Chondrocyte (in vitro differentiated cells): ENCODE results near the gene ZSCAN22. TPM values are rescaled to one million over a fixed set of nuclear protein-coding genes. Genes with fewer than 3 reads are reported as not detected.

ENCODE experiments used
- DNase-seq: peaks from one replicate; pipeline ENCODE4 v3.0.0; 2021; ENCODE audit warnings: mixed read lengths, low spot score
- H3K27ac Mint-ChIP-seq: one replicate; pipeline ENCODE4 v1.8.0; 2021; ENCODE audit warnings: mild to moderate bottlenecking, moderate library complexity, mixed read lengths; ENCODE audit not compliant: unreplicated experiment
- H3K27me3 Mint-ChIP-seq: 2 replicates; pipeline ENCODE4 v1.8.0; 2021; ENCODE audit warnings: low read depth, mixed read lengths
- H3K36me3 Mint-ChIP-seq: 2 replicates; pipeline ENCODE4 v1.8.0; 2021; ENCODE audit warnings: low read depth, mixed read lengths
- H3K4me1 Mint-ChIP-seq: 2 replicates; pipeline ENCODE4 v1.8.0; 2021; ENCODE audit warnings: low read depth, mild to moderate bottlenecking, mixed read lengths
- H3K4me3 Mint-ChIP-seq: one replicate; pipeline ENCODE4 v1.8.0; 2021; ENCODE audit warnings: mild to moderate bottlenecking, moderate library complexity, mixed read lengths; ENCODE audit not compliant: unreplicated experiment
- H3K9me3 Mint-ChIP-seq: 2 replicates; pipeline ENCODE4 v1.8.0; 2021; ENCODE audit warnings: low read depth, mixed read lengths
- CTCF ChIP-seq: fragments of 200-600 bp; sonication (generic); IDR thresholded peaks from 2 replicates; pipeline ENCODE4 v1.5.0; 2021; ENCODE audit warnings: antibody characterized with exemption, mild to moderate bottlenecking, moderate library complexity
- total RNA-seq: library from RNA; stranded (reverse); gene quantifications from 3 replicates; pipeline ENCODE4 v1.2.1, GENCODE V29; 2021

Gene ZSCAN22
- total RNA-seq, 1 donor from 2014 or later, result 3.0 TPM

DNA sequence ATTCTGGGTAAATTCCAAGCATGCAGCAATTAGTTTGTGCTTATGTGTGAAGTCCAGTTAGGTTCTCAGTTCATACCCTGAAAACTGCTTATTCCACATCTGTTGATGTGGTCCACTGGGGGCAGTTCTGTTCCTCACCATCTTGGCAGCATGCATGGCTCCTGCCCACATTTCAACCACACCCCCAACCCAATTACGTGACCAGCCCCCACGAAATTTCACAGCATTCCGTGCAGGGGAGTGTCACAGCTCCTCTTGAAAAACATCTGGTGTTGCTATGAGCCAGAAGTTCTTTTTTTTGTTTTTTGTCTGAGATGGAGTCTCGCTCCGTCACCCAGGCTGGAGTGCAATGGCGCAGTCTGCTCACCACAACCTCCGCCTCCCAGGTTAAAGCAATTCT lies 30.7 kb upstream of the ZSCAN22 start:
- Mint-ChIP-seq H3K9me3 (peaks cover 33% of the 10 kb centered on the region), H3K27ac (no peak overlapping the region), H3K4me1 (peaks cover 4% of the 10 kb centered on the region), H3K4me3 (no peak overlapping the region), H3K36me3 (peaks cover 62% of the 10 kb centered on the region), H3K27me3 (no peaks in the 10 kb centered on the region)
- no peak for TF ChIP-seq CTCF
- DNase-seq, result no peak

DNA sequence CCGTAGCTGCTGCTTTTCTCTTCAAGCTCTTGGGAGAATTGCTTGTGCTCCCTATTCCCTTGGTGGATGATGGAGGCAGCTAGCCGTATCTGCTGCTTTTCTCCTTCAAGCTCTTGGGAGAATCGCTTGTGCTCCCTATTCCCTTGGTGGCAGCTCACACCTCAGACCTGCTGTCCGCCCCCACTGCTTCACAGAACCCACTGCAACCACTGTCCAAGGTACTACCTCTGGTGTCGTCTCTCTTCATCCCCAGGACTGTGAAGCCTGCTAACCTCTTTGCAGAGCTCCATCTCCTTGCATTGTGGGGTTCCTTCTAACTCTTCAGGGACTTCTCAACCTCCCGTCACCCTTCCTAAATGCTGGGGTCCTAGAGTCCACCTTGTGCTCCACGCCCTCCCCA lies 26.2 kb upstream of the ZSCAN22 start:
- no peaks in the 10 kb centered on the region for H3K9me3 Mint-ChIP-seq
- no peak overlapping the region for H3K27ac Mint-ChIP-seq
- H3K4me1 Mint-ChIP-seq, result peaks cover 17% of the 10 kb centered on the region
- H3K36me3 Mint-ChIP-seq, result peaks cover 28% of the 10 kb centered on the region
- TF ChIP-seq CTCF, result no peak
- H3K4me3 Mint-ChIP-seq, result no peak overlapping the region
- H3K27me3 Mint-ChIP-seq, result no peaks in the 10 kb centered on the region
- DNase-seq, result no peak

- no peak for DNase-seq
- peak overlapping the region; percentile 94 for H3K4me3 Mint-ChIP-seq
- no peaks in the 10 kb centered on the region for H3K9me3 Mint-ChIP-seq
- TF ChIP-seq CTCF, result no peak
- H3K36me3 Mint-ChIP-seq, result peaks cover 26% of the 10 kb centered on the region
- H3K27me3 Mint-ChIP-seq, result no peaks in the 10 kb centered on the region
- H3K27ac Mint-ChIP-seq, result peak overlapping the region; percentile 99
- peaks cover 30% of the 10 kb centered on the region for H3K4me1 Mint-ChIP-seq
These were observed 22.5 kb upstream of the ZSCAN22 start for GRCh38 chr19:58304255-58304654.

DNA sequence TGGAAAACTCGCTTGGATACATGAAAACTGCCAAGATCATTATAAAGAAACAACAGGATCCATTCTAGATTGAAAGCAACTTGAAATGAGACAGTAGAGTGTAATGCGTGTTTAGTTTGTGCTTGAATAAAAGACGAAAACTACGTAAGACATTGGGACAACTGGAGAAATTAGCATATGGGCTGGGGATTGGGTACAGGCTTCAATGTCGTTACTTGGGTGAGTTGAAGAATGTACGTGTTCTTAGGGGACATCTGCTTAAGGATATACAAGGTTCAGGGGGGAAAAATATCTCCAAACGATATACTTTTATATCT lies 22.1 kb upstream of the ZSCAN22 start:
- H3K4me1 Mint-ChIP-seq, result peaks cover 30% of the 10 kb centered on the region
- H3K27ac Mint-ChIP-seq, result peak overlapping the region; percentile 99
- peaks cover 26% of the 10 kb centered on the region for H3K36me3 Mint-ChIP-seq
- no peak for TF ChIP-seq CTCF
- H3K9me3 Mint-ChIP-seq, result no peaks in the 10 kb centered on the region
- H3K4me3 Mint-ChIP-seq, result peak overlapping the region; percentile 94
- no peak for DNase-seq
- no peaks in the 10 kb centered on the region for H3K27me3 Mint-ChIP-seq

DNA sequence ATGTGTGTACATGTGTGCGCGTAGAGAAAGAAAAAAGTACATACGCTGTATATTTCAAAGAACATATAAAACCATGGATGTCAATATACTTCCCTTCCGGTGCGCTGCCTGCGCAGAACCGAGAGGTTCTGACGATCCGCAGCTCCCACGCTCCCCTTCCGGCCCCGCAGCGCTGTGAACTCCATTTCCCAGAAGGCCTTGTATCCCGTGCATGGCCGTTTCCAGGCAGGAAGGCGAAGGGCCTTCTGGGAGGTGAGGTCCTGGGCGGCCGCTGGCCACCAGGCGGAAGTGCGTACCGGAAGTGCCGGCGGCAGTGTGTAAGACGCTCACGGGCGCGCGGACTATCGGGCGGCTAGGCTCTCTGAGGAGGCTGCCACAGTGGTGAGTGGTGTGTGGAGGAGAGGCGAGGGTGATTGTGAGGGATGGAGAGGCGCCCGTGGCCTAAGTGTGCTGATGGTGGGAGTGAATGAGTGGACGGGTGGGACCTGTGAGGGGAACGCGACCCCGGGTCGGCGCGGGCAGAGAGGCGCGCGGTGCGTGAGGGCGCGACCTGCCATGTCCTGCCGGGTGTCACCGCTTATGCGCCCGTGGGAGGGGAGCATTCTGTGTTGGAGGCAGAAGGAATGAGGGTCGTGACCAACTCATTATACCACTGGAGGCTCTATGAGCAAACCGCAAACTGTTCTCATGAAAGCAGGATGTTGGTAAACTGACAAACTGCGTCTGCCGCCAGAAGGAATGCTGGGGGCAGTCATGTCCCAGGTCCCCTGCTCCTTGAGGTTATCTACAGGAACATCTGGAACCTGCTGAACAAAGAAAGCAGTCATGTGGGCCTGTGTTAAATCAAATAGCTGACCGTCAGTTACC lies 21.5 kb upstream of the ZSCAN22 start, which contains the start of gene ERVK3-1:
Gene ERVK3-1 (plus strand): TSS at position 313 of the 867 bp plus-strand sequence. CDS start 6,792 bp downstream, outside the sequence.
- DNase-seq, result peak; percentile 98
- peak within 1 kb of the TSS; percentile 99 for H3K27ac Mint-ChIP-seq

More for the DNA sequence above, 21.5 kb upstream of the ZSCAN22 start, which contains the start of gene ERVK3-1:
- Mint-ChIP-seq H3K4me1 (peaks cover 30% of the 10 kb centered on the region), H3K9me3 (no peaks in the 10 kb centered on the region), H3K36me3 (peaks cover 25% of the 10 kb centered on the region), H3K4me3 (peak within 1 kb of the TSS; percentile 94), H3K27me3 (no peaks in the 10 kb centered on the region)
- TF ChIP-seq CTCF, result peak; percentile 30
